Left kidney (tissue), 2 donors: ENCODE data around the gene ZNF175. TPM values are rescaled to one million over a fixed set of nuclear protein-coding genes. Genes with fewer than 3 reads are reported as not detected.

Source experiments
- DNase-seq: peaks from one replicate; pipeline ENCODE4 v3.0.0-alpha.2; 2013
- polyA plus RNA-seq: library from polyadenylated mRNA; unstranded; fragments of 120-200 nt; gene quantifications from one replicate; pipeline ENCODE4 v1.2.1, GENCODE V29; 2013; ENCODE audit not compliant: insufficient read length

Gene ZNF175
- polyA plus RNA-seq, 1 donor: 22.3 TPM

DNA sequence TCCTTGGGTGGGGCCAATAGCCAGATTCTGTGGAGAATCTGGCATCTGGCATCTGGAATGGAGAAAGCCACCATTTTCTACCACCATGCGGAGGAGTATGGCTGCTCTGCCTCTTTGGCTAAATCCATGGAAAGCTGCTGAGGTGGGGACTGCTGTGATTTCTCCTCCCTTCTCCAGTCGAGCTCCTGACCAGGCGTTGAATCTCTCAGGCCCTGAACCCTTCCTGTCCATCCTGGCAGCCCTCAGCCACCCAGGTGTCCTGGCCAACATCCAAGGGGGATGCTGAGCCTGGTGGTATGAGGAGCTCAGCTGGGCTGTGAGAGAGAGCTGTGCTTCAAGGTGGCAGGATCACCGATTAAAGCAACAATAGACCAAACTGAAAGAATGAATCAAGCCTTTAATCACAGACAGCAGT, 22.2 kb upstream of the ZNF175 start:
- no peak for DNase-seq

DNA sequence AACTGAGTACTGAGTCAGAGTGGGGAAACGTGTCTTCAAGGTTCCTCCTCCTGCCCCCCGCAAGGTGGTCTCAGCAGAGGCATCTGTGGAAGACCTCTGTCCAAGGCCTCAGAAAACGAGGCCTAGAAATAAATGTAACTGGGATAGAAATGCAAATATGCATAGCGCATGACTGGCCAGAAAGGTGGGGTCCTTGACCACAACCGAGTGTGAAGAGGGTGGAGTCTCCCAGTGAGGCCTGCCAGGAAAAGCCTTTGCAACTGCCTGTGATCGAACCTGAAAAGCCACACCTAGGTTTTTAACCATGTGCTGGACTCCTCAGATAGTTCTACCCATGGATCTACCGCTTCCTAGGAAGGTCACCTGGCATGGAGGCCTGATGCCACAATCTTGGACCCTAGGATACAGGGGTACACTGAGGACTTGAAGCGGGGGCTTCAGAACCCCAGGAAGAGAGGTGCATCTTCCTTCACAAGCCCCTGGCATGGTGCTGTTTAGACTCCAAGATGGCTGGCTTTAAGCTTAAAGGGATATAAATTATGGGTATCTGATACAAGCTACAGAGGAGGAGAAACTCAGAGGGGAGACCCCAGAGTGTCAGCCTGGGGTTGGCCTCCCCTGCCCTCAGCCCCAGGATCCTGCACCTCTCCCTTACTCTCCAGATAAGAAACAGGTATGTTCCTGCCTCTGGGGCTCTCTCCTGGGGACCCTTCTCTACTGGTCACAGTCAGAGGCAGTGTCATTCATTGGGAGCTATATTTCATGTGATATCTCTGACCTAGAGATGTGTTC, 21.4 kb upstream of the ZNF175 start:
- DNase-seq: no peak

DNA sequence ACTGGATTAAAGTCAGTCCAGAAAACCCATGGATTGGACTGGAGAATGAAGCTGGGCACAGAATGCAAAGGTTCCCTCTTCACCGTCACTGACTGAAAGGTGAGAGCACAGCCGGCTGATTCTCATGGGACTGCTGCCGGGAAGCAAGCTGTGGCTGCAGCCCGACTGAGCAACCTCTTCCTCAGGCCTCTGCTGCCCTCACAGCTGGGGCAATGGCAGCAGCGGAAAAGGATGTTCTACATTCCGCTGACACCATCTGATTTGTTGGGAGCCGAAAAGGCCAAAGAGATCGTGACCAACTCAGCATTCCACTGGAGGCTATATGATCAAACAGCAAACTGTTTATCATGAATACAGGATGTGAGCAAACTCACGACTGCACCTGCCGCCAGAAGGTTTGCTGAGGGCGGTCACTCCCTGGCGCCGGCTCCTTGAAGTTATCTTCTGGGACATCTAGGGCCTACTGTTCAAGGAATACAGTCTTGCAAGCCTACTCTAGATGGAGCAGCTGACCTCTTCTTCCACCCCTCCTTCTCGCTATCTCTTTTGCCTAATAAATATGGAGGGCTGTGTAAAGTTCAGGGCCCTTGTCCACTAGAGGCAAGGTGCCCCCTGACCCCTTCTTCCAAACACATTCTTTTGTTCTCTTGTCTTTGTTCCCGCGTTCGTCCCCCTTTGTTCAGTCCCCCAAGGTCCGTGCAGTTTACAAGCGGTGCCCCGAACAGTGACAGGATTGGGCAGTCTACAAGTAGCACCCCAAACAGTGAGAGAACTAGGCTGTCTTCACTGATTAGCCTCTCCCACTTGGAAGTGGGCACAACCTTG, 20.0 kb upstream of the ZNF175 start:
- no peak for DNase-seq

DNA sequence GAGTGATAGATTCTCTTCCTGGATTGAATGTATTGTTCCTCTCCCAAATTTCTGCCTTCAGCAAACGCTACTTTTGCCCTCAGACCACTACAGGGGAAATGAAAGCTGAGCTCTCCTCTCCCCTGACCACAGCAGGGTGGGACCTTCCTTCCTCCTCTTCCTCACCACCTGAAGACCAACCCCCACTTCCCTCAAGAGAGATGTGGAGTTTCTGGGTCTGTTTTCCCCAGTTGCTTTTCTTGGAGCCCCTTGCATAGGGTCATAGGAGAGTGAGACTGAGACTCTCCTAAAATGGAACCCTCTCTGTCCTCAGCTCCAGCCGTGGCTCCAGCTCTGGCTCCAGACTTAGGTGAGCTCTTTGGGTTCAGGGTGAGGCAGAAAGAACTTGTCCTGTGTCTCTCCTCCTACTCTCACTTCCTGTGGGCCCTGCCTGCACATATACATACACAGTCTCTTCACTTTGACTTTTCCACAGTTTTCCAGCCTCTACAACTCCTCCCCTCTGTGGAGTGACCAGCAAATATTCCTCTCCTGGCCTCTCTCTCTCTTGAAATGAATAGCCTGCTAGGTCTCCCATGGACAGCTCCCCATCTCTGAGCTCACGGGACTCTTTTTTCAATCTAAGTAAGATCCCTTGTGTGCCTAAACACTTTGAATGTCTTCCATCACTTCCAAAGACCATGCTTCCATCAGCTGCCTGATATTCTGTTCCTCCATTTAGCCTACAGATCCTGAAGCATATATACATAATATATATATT, 19.2 kb upstream of the ZNF175 start:
- DNase-seq: no peak

DNA sequence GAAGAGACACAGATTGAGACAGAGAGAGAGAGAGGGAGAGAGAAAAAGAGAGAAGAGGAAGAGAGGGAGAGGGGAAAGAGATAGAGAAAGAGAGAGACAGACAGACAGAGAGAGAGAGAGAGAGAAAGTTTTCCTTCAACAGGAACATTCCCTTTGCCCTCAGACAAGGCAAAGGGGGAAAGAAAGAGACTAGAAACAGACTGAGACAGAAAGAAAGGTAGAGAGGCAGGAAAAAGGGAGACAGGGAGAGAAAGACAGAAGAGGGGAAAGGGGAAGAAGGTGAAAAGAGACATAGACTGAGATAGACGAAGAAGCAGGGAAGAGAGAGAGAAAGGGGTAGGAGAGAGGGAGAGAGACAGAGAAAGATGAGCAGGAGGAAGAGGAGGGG, 18.5 kb upstream of the ZNF175 start:
- DNase-seq: no peak

DNA sequence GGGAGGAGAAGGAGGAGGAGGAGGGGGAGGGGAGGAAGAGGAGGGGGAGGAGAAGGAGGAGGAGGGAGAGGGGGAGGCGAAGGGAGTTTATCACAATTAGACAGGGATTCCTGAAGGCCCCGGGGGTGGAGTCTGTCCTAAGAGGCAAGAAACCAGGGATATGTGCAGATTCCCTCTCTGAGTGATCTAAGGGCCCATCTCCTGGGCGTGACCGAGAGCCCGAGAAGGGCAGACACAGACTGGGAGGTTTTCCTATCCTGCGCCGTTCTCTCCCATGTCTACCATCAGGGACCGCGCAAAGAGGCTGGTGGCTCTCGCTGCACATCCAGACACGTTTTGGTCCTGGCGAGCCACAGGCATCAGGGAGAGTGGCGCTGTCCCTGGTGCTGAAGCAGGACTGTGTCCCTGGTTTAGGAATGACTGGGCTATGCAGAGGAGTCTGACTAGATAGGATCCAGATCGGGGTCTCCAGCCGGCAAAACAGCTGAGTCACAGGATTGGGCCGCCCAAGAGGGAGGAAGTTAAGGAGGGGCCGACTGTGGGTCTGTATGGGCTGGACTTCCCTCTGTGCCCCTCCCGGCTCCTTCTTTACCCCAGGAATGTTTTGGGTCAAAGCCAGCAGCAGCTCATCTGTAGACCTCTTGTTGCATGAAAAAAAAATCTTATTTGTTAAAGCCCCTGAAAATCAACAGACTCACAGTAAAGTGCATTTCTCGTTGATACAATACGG, 17.9 kb upstream of the ZNF175 start:
- peak; percentile 86 for DNase-seq

DNA sequence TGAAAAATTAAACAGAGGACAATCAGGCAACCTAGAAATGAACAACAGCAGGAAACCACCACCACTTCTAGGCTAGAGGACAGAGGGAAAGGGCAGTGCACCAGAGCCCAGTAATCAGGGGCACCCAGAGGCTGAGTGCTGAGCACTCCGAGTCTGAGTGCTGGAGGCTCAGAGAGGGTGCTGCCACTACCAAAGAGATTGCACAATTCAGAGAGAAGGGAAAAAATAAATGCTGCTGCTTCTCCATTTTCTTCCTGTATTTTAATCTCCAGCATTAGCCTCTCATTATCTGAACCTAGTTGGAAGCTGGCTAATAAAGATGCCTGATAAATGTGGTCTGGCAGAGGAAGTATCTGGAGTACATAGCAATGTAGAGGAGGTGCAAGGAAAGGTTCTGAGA, 11.8 kb upstream of the ZNF175 start:
- DNase-seq: no peak

DNA sequence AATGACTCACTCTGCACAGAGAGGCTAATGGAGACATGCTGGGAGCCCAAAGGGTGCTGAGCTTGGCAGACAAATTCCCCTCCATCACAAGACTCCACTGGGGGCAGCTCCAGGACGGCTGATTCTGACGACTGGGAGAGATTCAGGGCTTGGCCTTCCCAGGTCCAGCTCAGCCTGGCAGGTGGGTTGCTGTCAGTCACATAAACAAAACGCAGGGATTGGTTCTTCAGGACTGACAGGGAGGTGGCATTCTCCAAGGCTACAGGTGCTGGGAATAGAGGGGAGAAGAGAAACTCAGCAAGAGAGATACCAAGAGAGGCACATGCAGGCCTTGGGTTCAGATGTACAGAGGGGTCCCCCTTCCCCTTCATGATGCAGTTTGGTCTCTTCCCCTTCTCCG, 10.7 kb upstream of the ZNF175 start:
- no peak for DNase-seq

DNA sequence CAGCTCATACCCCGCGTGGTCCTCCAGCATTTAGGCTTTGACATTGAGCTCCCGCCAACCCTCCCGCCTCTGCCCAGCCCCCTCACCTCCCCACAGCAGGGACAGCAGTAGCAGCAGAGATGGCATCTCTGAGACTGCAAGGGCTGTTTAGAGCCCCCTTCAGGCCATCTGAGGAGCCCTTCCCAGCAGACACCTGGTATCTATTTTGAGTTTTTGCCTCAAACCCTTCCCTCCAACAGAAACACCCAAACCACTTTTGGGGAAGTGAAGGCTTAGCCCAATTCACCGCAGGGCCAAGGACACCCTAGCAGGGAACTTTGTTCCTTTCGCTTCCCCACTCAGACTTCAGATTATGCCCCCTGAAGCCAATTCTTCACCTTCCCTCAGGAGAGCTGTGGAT, 6.3 kb upstream of the ZNF175 start:
- no peak for DNase-seq

DNA sequence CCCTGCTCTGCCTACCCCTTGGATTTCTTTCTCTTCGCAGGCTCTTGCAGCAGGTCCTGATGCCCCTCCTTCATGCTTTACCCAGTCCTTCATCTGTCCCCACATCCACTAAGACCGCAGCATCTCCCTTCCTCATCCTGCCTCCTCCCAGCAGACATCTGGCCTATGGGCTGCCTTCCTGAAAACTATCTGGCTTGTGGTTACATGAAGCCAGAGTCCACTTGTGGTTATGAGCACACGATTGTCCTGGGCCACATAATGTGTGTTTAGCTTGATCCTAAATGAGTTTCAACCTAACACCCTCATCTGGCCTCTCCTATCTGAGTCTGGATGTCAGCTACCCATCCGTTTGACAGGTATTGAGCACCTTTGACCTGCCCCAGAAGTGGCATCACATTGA, 5.5 kb upstream of the ZNF175 start:
- DNase-seq: no peak

DNA sequence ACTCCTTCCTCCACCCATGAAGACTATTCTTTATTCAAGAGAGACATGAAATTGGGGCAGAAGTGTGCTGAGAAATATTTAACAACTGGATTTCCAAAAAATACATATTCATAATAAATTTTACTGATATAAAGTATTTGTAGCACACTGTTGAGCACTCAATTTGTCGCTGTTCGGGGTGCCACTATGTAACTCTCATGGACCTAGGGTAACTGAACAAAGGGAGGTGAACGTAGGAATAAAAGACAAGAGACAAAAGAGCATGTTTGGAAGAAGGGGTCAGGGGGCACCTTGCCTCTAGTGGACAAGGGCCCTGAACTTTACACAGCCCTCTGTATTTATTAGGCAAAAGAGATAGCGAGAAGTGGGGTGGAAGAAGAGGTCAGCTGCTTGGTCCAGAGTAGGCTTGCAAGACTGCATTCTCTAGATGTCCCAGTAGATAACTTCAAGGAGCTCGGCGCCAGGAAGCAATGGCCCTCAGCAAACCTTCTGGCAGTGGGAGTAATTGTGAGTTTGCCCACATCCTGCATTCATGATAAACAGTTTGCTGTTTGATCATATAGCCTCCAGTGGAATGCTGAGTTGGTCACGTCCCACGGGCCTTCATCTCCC, 4.5 kb upstream of the ZNF175 start:
- DNase-seq: no peak

DNA sequence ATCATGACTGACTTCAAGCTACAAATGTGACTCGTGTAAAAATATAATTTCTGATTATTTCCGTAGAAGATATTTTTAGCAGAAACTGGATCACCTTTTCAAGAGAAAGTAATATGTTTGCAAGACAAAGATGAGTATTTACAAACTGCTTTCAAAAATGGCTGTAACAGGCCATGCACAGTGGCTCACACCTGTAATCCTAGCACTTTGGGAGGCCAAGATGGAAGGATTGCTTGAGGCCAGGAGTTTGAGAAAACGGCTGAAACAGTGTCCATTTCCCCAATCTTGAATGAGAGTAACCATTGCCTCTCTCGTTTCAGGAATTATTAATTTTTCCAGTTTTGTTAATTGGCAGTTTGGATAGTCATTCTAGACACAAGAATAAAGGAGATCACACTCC, 3.5 kb upstream of the ZNF175 start:
- DNase-seq: no peak

DNA sequence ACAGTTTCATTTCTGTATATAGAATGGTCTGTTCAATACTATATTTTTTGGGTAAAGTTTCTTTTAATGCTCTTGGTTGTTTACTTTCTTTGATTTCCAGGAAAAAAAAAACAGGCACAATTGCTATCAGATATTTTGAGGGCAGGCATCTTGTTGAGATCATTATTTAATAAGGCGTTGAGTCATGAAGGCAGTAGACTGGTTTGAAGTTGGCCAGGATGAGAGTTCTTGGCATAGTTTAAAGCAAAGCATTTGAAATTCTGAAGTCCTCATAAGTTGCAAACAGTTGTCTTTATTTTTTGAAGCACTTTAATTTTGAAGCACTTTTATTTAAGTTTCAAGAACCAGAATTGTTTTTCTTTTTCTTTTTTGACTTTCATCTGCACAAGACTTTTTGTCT, 2.6 kb upstream of the ZNF175 start:
- no peak for DNase-seq

DNA sequence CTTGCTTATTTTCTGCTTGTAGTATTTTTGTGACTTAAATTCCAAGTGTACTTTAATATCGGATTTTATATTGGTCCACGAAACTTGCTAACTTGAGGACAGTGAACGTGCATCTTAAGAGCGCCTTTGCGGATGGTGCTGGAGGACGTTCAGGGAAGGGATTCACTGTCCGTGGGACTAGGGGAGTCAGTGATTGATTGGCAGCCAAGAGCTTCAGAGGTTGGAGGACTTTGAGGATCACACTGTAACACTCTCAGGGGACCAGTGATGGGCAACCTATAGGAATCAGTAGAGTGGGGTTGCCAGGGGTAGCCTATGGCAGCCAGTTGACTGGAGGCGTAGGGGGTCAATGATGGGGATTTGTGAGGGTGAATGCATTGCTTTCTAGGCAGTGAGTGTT, 516 bp downstream of the ZNF175 start:
- DNase-seq: no peak

DNA sequence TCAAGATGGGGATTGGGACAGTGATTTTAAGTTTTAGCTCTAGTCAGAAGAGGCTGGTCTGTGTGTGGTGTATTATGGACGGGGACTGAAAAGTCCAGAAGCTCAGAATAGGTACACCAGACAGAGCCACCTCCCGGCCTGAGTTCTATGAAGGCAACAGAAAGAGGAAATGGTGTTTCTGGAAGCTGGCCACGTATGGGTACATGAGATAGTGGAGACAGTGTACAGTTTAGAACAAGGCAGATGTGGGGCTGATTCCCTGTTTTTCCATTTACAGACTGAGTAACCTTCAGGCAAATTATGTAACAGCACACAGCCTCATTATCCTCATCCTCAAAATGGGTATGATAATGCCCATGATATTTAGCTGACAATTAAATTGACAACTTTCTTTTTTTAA, 1.3 kb downstream of the ZNF175 start:
- DNase-seq: no peak

DNA sequence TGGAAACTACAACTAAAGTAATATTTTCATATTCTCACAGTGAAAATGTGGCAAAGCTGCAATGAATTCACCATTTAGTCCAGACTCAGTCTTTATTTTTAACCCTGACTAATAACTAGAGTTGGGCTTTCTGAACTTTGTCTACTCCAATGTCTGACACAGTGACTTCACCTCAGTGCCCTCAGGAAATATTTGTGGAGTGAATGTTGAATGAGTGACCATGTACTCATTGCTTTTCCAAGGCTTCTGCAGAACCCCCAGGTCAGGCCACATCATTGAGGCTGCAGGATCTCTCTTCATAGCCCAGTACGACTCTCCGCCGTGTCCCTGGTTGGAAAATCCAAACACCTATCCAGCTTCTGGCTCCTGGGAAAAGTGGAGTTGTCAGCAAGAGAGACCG, 1.8 kb downstream of the ZNF175 start:
- DNase-seq: no peak

DNA sequence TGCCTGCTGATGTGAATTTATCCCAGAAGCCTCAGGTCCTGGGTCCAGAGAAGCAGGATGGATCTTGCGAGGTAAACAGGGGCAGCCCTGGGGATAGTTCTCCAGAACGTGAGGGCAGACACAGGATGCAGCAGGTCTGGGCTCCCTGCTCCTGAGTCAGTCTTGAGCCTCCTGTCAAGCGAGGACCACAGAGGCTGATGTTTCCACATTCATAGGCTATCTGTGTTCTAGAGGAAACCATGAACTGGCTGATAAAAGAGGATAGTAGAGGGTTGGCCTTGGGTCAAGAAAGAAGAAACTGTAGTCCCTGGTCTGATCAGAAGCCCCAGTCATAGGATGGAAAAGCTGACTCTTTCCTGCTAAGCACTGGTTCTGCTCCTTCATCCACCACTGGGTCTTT, 2.2 kb downstream of the ZNF175 start:
- DNase-seq: no peak

DNA sequence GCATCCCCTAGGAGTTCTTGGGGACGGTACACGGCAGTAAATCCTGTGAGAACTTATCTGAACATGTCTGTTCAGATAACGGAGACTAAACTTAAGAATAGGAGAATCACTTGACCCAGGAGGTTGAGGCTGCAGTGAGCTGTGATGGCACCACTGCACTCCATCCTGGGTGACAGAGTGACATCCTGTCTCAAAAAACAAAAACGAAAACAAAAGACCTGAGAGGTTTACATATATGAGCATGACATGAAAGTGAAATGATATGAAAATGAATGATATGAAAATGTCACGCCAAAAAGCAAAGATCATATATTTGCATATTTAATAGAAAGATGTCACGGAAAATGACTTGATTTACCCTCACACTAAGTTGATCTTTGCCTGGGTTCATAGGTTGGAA, 5.8 kb downstream of the ZNF175 start:
- no peak for DNase-seq

DNA sequence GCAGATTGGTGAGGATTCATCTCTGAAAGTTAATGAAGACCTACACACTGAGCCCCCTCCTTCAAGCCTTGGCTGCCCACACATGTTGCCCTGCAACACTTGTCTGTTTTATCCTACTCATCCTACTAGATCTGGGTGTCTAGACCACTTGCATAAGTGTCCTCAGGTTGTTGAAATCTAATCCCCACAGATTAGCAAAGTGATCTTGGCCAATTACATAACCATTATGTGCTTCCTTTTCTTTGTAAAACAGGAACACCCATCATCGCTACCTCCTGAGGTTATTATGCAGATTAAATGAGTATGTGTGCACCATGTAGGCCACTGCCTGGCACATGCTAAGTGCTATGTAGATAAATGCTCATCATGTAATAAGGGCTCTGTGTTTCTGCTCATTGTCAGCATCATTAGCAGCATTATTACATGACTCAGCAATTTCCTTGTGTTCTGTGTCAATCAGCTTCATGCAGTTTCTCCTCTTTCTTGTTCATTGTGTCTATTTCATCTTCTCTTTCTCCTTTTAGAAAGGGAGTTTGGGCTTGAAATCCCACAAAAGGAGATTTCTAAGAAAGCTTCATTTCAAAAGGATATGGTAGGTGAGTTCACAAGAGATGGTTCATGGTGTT, 15.1 kb downstream of the ZNF175 start:
- no peak for DNase-seq

DNA sequence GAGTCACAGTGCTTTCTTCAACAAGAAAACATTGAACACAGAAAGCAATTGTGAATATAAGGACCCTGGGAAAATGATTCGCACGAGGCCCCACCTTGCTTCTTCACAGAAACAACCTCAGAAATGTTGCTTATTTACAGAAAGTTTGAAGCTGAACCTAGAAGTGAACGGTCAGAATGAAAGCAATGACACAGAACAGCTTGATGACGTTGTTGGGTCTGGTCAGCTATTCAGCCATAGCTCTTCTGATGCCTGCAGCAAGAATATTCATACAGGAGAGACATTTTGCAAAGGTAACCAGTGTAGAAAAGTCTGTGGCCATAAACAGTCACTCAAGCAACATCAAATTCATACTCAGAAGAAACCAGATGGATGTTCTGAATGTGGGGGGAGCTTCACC, 15.7 kb downstream of the ZNF175 start:
- DNase-seq: no peak
